Erythroblast (primary cell): ENCODE results near the gene PTTG2.

Experiments used
- GATA1 ChIP-seq: IDR thresholded peaks from 2 replicates; pipeline ENCODE4 v1.6.1; 2011; ENCODE audit warnings: low read depth, mild to moderate bottlenecking, control low read depth, low read length, moderate library complexity
- POLR2A ChIP-seq: IDR thresholded peaks from 2 replicates; pipeline ENCODE4 v1.6.1; 2011; ENCODE audit warnings: mild to moderate bottlenecking, low read length

DNA sequence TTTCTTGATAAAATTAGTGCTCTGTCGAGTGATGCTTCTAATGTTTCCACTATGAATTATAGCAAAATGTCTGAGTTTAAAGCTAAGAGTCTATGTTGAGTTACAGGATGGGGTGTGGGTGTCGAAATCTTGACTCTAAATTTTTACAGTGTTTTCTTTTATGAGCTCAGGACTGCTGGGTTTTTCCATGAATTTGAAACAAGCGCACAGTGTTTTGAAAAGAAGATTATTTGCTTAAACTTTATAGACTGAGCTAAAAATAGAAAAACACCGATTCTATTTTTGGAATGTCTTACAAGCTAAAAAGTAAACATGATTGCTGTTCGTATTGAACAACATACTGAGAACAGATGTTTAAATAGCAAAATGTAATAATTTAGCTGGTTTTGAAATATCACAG lies 7.5 kb downstream of the PTTG2 start:
- no peak for TF ChIP-seq POLR2A
- no peak for TF ChIP-seq GATA1
